Measurements from ENCODE around the gene RPS18. TPM values are rescaled to one million over a fixed set of nuclear protein-coding genes. Genes with fewer than 3 reads are reported as not detected.

RPS18 gene
- total and polyA plus RNA-seq, 9 of the 15 experiments (the other 6 are each of a cell fraction or from before 2014, with no cell fraction given), result 5,023 to 17,516 (median 8,131) TPM

GRCh38 chr6:33248932-33249731 is 22.7 kb upstream of the RPS18 start (continued):
- TF ChIP-seq NKRF (IDR thresholded peaks at IDR 0.05; ENCODE audit: borderline replicate concordance) (0 out of 2 replicates have a peak, but pooled peaks have one; percentile 1), SRSF7 (optimal IDR thresholded peaks at IDR 0.05; ENCODE audit: low read depth, low read length) (no peak), CC2D1A (IDR thresholded peaks at IDR 0.05) (no peak; the same call in 1 of the 2 replicates), ZNF175 (CRISPR knock-in tag; IDR thresholded peaks at IDR 0.05; ENCODE audit: low read depth) (no peak), ZNF395 (CRISPR knock-in tag; IDR thresholded peaks at IDR 0.05) (no peak), MBD2 (IDR thresholded peaks at IDR 0.05; ENCODE audit: borderline replicate concordance, low read depth) (no peak), HMGN3 (IDR thresholded peaks at IDR 0.05; ENCODE audit: borderline replicate concordance, extremely low read depth, insufficient read length, low read depth, low read length) (peak; percentile 91), ZNF354B (CRISPR knock-in tag; IDR thresholded peaks at IDR 0.05) (no peak), PATZ1 (CRISPR knock-in tag; IDR thresholded peaks at IDR 0.05; ENCODE audit: borderline replicate concordance) (no peak), NEUROD1 (IDR thresholded peaks at IDR 0.05; ENCODE audit: borderline replicate concordance, low read depth, low read length, partially characterized antibody) (no peak), MECOM (CRISPR knock-in tag; IDR thresholded peaks at IDR 0.05) (no peak), ETV1 (tag; conservative IDR thresholded peaks at IDR 0.05; ENCODE audit: low read depth) (peak; percentile 82), GMEB1 (CRISPR knock-in tag; IDR thresholded peaks at IDR 0.05) (peak; percentile 13; the same call in 1 of the 2 replicates), CHAMP1 (IDR thresholded peaks at IDR 0.05) (no peak), TFAM (CRISPR knock-in tag; conservative IDR thresholded peaks at IDR 0.05) (no peak), SMARCA4 (IDR thresholded peaks at IDR 0.05) (no peak; the same call in 1 of the 2 replicates), PHF8 (IDR thresholded peaks at IDR 0.05; ENCODE audit: borderline replicate concordance, low read length) (peak; percentile 96), ZNF583 (CRISPR knock-in tag; IDR thresholded peaks at IDR 0.05) (no peak)

All from K562 (cell line).